HG02943 (cell line): ENCODE results near the gene ARHGEF3.
A peak's percentile ranks its signal among the peaks of the same experiment; 100 is the strongest.

ENCODE experiments used
- ATAC-seq: cut with Tn5 transposase; IDR thresholded peaks from one replicate; pipeline ENCODE4 v1.9.1; 2021; ENCODE audit warnings: mild to moderate bottlenecking, low read depth, moderate library complexity; ENCODE audit not compliant: unreplicated experiment

The ARHGEF3 gene

GRCh38 chr3:56796996-56797395, 4.8 kb downstream of the ARHGEF3 start:
- no peak for ATAC-seq

- ATAC-seq, result no peak
These were observed 5.5 kb downstream of the ARHGEF3 start for GRCh38 chr3:56796202-56796601.

- no peak for ATAC-seq
These were observed 5.9 kb downstream of the ARHGEF3 start for GRCh38 chr3:56795829-56796185.

- no peak for ATAC-seq
These were observed 6.5 kb downstream of the ARHGEF3 start for GRCh38 chr3:56795097-56795828.

- no peak for ATAC-seq
These were observed 9.6 kb downstream of the ARHGEF3 start for GRCh38 chr3:56792193-56792592.

- no peak for ATAC-seq
These were observed 11.5 kb downstream of the ARHGEF3 start for GRCh38 chr3:56790016-56790821.

GRCh38 chr3:56789076-56789475, 12.7 kb downstream of the ARHGEF3 start:
- no peak for ATAC-seq

GRCh38 chr3:56788521-56788920, 13.2 kb downstream of the ARHGEF3 start:
- ATAC-seq, result no peak

GRCh38 chr3:56787784-56788256, 13.9 kb downstream of the ARHGEF3 start:
- ATAC-seq, result no peak

- no peak for ATAC-seq
These were observed 14.4 kb downstream of the ARHGEF3 start for GRCh38 chr3:56787258-56787775.

GRCh38 chr3:56785499-56785898, 16.2 kb downstream of the ARHGEF3 start:
- no peak for ATAC-seq

GRCh38 chr3:56784448-56785001, 17.2 kb downstream of the ARHGEF3 start:
- no peak for ATAC-seq

GRCh38 chr3:56783644-56784447, 17.9 kb downstream of the ARHGEF3 start:
- ATAC-seq, result peak; percentile 90

- no peak for ATAC-seq
These were observed 18.8 kb downstream of the ARHGEF3 start for GRCh38 chr3:56782906-56783305.

- no peak for ATAC-seq
These were observed 19.5 kb downstream of the ARHGEF3 start for GRCh38 chr3:56782215-56782614.

GRCh38 chr3:56781762-56782161, 20.0 kb downstream of the ARHGEF3 start:
- ATAC-seq, result no peak

GRCh38 chr3:56780936-56781335, 20.8 kb downstream of the ARHGEF3 start:
- no peak for ATAC-seq

GRCh38 chr3:56778893-56779292, 22.9 kb downstream of the ARHGEF3 start:
- ATAC-seq, result no peak

- no peak for ATAC-seq
These were observed 25.2 kb downstream of the ARHGEF3 start for GRCh38 chr3:56776556-56776950.

GRCh38 chr3:56775838-56776555, 25.8 kb downstream of the ARHGEF3 start:
- ATAC-seq, result no peak
